Measurements from ENCODE around the gene ZNF662.

DNA sequence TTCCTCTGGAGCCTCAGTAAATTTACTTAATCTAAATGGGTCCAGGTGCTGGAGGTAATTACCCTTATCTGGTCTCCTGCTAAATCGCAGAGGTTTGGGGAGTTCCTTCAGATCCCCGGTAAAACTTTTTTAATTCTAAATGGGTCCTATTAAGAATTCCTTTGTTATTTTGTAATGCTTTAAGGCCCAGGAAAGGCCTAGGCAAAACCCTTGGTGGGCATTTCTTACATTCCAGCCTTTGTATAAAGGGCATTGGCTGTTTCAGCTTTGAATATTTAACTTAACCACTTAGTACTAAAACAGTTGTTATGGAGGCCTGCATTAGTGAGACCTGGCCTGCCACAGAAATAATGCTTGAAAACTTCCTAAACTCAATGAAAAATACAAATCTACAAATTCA, 14.9 kb upstream of the ZNF662 start:
- TF ChIP-seq, protein P1, sequence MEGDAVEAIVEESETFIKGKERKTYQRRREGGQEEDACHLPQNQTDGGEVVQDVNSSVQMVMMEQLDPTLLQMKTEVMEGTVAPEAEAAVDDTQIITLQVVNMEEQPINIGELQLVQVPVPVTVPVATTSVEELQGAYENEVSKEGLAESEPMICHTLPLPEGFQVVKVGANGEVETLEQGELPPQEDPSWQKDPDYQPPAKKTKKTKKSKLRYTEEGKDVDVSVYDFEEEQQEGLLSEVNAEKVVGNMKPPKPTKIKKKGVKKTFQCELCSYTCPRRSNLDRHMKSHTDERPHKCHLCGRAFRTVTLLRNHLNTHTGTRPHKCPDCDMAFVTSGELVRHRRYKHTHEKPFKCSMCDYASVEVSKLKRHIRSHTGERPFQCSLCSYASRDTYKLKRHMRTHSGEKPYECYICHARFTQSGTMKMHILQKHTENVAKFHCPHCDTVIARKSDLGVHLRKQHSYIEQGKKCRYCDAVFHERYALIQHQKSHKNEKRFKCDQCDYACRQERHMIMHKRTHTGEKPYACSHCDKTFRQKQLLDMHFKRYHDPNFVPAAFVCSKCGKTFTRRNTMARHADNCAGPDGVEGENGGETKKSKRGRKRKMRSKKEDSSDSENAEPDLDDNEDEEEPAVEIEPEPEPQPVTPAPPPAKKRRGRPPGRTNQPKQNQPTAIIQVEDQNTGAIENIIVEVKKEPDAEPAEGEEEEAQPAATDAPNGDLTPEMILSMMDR (conservative IDR thresholded peaks at IDR 0.05), result no peak
- no peak for TF ChIP-seq ZFX (IDR thresholded peaks at IDR 0.05)
